ENCODE data around the gene NAALADL1.

DNA sequence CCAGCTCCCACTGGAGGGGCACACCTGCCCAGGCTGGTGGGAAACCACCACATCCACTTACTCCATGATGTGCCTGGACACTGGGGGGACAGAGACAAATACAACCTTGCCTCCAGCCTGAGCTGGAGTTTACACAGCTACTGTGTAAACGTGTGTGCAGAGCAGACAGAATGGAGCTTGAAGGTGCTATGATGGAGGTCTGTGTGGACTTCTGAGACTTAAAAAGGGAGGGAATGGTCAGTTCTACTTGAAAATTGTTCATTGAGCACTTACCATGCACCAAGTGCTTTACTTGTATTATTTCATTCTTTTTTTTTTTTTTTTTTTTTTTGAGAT is 14.2 kb upstream of the NAALADL1 start:
- TF ChIP-seq POLR2AphosphoS5 (IDR thresholded peaks at IDR 0.05; ENCODE audit: low read depth, low read length): no peak
- no peak for TF ChIP-seq POLR2A (IDR thresholded peaks at IDR 0.05; ENCODE audit: low read depth, low read length)
- no peak for TF ChIP-seq TAF1 (IDR thresholded peaks at IDR 0.05; ENCODE audit: borderline replicate concordance, low read depth, low read length)
